Measurements from ENCODE around the gene UBE2F. TPM values are rescaled to one million over a fixed set of nuclear protein-coding genes. Genes with fewer than 3 reads are reported as not detected.
A peak's percentile ranks its signal among the peaks of the same experiment; 100 is the strongest.

Gene UBE2F
- total RNA-seq, 2 donors from 2014 or later = 49.5 to 49.9 TPM

GRCh38 chr2:238090887-238091286 lies 124.1 kb downstream of the UBE2F start:
- DNase-seq (ENCODE audit: low spot score) = peak; percentile 49
- intact Hi-C loops (cut with DNase I) = no loop called here

- intact Hi-C loops (cut with DNase I) = no loop called here
- peak; percentile 56 for DNase-seq (ENCODE audit: low spot score)
These were observed 124.7 kb downstream of the UBE2F start for GRCh38 chr2:238091436-238092060.

Other genes starting within 250 kb of the UBE2F start
- gene RBM44, start 168.2 kb upstream of the UBE2F start, total RNA-seq = 1 to 10 TPM in 1 of 2 donors, under 1 TPM in 1; 0.60 to 1.6 TPM
- 100 to 1,000 TPM; 114 to 116 TPM for gene RAMP1, start 107.4 kb upstream of the UBE2F start, total RNA-seq
- gene SCLY, start 94.0 kb downstream of the UBE2F start, total RNA-seq = 10 to 100 TPM in 1 of 2 donors, 1 to 10 TPM in 1; 8.6 to 11.5 TPM
- gene ESPNL, start 133.3 kb downstream of the UBE2F start, total RNA-seq = 1 to 10 TPM in 1 of 2 donors, under 1 TPM in 1; 0.24 to 3.0 TPM
- 10 to 100 TPM in 1 of 2 donors, 1 to 10 TPM in 1; 9.6 to 10.7 TPM for gene KLHL30, start 171.7 kb downstream of the UBE2F start, total RNA-seq
- gene ERFE, start 192.0 kb downstream of the UBE2F start, total RNA-seq = 1 to 10 TPM in 1 of 2 donors, under 1 TPM in 1; 0.79 to 2.3 TPM
- 10 to 100 TPM; 32.2 to 34.9 TPM for gene ILKAP, start 236.7 kb downstream of the UBE2F start, total RNA-seq

Data from posterior vena cava (tissue), 2 donors.